ENCODE results near the gene OR52E1.

GRCh38 chr11:5042091-5042490 lies 27.3 kb upstream of the OR52E1 start:
- TF ChIP-seq CTCF (IDR thresholded peaks at IDR 0.05) (no peak), POLR2A (IDR thresholded peaks at IDR 0.05) (no peak)

All from adrenal gland (tissue), 5 donors.